ENCODE results near the gene CD72.
"Not testable (repeated sequence)": the region's sequence is repeated elsewhere in the genome, so short reads cannot be mapped to it uniquely, and the experiment has no call there.

CD72 gene

DNA sequence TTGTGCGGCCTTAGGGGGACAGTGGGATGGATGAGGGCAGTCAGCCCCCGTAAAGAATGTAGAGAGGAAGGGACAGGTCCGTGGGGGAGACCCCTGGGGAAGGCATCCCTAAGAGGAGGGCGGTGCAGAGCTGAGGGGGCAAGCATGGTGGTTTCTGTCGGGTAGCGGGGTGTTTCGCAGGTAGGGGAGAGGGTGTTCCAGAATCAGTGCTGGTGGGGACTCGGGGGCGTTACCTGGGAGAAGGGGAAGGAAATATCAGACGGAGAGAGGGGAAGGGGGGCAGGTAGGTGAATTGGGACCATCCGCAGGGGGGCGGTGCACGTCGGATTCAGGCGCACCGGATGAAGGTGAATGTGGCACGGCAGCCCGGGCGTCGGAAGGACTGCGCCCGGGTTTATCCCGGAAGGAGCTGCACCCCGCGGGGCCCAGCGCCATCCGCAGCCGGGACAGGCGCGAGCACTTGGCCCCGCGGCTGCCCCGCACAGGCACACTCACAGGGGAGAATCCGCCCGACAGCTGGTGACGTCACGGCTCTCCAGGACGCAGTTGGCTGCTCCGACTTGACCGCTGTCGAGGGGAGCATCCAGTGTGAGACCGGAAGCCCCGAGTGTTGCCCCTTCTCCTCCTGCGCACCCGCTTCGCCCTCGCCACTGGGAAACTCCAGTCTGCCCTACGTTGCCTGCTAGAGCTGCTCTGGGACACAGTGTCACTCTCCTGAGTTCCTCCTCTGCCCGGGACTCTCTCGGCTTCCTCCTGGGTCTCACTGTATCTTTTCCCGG is 1.3 kb downstream of the CD72 start:
- DNase-seq (ENCODE audit: low spot score) = peak; percentile 86

DNA sequence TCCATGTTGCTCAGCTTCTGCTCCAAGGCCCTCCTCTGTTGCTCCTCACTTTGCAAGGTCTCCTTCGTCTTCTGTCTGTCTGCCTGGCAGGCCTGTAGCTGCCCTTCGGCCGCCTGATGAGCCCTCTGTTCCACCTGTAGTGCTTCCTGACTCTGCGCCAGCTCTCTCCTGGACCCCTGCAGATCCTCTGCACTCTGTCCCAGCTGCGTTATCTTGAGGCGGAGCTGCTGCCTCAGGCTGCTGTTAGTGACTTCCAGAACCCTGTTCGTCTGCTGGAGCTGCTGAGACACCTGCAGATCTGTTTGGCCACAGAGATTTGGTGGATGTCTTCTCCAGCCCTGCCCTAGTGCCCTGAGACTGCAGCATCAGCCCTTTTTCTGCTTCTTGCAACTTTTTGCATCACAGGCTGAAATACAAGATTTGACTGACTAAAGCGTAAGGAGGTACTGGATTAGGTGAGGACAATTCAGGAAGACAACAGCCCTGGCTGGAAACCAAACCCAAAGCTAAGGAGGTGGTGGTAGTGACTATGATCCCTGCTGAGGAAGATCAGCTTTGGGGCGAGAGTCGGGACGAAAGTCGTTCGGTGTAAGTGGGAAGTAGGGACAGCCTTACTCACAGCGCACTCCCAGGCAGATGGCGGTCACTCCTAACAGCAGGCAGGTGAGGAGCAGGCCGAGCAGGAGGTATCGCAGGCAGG is 2.1 kb downstream of the CD72 start:
- DNase-seq (ENCODE audit: low spot score) = no peak

DNA sequence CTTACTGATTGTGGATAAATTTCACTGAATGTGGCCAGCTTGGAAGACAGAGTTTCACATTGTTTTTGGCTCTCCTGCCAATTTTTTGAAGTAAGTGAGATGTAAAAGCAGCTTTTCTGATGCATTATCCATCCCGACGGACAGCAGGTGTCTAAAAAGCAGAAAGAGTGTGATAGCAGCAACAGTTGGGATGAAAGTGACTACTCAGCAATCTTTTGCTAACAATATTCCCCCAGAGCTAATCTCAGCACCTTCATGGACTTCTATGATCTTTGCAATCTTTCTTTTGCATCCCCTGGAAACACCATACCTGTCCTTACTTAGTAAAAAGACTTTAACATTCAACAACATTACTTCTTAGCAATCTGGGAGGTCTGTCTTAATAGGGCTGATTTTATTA is 5.4 kb downstream of the CD72 start:
- no peak for DNase-seq (ENCODE audit: low spot score)

DNA sequence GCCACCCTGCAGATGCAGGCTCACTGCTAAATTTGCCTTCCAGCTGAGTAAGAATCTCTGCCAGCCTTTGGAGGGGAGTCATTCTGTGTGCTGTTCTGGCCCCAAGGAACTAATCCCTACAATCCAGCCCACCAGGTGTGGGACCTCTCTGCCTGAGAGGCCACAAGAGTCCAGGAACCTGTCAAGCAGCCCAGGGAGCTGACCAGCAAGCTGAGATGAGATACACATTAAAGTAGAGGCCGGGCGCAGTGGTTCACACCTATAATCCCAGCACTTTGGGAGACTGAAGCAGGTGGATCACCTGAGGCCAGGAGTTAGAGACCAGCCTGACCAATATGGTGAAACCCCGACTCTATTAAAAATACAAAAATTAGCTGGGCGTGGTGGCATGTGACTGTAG is 6.1 kb downstream of the CD72 start:
- not testable (repeated sequence) for DNase-seq (ENCODE audit: low spot score)

DNA sequence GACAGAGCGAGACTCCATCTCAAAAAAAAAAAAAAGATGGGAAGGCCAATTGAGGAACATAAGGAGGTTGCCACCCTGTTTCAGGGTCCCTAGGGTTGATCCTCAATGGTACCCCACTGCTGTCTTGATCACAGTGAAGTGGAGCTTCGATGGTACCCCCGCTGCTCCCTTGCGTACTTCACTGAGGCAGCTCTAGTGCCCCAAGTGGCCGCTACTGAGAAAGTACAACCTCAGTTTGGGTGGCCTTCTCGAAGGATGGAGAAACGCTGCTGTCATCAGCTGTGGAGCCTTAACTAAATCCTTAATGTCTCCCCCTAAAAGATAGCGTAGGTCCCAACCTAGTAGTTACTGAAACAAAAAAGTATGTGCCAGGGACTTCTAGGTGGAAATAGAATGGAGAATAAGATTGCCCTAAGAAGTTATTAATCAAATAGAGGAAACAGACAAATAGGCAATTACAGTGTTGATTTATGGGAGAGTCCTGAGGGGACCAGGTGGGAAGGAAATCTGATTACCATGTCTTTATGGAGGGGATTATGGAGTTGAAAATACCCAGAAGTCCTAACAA is 6.9 kb downstream of the CD72 start:
- peak; percentile 75 for DNase-seq (ENCODE audit: low spot score)

DNA sequence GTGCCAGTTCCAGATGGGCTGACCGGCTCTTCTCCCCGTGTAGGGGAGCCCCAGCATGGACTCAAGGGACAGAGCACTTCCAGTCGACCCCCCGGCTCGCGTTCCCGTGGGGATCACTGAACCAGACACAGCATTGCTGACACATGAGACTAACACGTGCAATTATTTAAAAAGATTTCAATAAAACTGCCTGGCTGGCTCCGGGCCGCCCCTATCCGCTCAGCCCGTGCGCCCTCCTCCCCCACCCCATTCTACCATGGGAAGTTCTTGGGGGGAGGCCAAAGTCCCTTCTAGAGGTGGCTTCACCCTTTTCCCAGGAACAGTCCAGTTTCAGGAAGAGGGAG is 8.4 kb downstream of the CD72 start:
- no peak for DNase-seq (ENCODE audit: low spot score)

DNA sequence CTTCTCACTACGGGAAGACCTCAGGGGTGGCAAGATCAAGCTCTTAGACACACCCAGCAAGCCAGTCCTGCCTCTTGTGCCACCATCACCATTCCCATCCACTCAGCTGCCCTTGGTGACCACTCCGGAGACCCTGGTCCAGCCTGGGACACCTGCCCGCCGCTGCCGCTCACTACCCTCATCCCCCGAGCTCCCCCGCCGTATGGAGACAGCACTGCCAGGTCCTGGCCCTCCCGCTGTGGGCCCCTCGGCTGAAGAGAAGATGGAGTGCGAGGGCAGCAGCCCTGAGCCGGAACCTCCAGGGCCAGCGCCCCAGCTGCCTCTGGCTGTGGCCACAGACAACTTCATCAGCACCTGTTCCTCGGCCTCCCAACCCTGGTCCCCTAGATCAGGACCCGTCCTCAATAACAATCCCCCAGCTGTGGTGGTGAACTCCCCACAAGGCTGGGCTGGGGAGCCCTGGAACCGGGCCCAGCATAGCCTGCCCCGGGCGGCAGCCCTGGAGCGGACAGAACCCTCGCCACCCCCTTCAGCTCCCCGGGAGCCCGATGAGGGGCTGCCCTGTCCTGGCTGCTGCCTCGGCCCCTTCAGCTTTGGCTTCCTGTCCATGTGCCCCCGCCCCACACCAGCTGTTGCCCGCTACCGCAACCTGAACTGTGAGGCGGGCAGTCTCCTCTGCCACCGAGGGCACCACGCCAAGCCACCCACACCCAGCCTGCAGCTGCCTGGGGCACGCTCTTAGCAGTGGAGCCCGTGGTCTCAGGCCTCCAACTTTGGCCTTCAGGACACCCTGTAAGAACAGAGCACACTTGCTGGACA is 9.0 kb downstream of the CD72 start:
- DNase-seq (ENCODE audit: low spot score) = no peak

DNA sequence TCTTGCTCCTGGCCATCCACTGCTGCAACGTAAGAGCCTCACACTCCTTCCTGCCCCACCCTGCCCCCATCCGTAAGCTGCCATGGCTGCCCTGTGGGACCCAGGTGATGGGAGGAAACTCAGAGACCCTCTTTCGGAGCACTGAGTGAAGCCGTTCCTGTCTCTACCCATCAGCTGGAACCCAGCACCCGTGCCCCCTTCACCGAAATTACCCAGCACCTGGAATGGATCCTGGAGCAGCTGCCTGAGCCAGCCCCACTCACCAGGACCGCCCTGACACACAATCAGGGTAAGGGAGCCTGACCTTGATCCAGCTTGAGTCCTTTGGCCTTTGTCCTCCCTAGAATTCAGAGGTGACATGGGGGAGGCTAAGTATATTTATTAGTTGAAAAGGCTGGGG is 10.0 kb downstream of the CD72 start:
- DNase-seq (ENCODE audit: low spot score) = no peak

DNA sequence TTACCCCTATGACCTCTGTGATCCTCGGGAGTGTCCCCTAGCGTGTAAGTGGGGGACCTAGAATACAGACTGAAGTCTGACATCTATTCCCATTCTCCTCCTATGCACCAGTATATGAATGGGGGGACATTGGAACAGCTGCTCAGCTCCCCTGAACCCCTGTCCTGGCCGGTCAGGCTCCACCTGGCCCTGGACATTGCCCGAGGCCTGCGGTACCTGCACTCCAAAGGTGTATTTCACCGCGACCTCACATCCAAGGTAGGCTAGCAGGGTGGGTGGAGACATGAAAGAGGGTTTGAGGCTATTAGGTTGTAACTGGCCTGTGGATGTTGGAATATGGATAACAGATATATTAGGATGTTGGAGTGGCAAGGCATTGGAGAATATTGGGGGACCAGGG is 11.5 kb downstream of the CD72 start:
- no peak for DNase-seq (ENCODE audit: low spot score)

DNA sequence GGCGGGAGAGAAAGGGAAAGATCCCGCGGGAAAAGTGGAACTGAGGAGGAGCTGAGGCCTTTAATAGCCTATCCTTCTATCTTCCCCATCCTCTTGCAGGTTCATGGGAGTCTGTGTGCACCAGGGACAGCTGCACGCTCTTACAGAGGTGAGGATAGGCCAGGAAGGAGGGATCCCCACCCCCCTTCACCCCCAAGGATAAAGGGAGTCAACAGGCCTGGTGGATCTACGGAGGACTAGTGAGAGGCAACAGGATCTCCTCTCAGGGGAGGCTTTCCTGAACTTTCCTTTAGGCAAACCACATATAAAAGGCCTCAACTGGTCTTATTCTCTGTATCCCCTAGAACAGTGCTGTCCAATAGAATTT is 12.1 kb downstream of the CD72 start:
- DNase-seq (ENCODE audit: low spot score) = no peak

DNA sequence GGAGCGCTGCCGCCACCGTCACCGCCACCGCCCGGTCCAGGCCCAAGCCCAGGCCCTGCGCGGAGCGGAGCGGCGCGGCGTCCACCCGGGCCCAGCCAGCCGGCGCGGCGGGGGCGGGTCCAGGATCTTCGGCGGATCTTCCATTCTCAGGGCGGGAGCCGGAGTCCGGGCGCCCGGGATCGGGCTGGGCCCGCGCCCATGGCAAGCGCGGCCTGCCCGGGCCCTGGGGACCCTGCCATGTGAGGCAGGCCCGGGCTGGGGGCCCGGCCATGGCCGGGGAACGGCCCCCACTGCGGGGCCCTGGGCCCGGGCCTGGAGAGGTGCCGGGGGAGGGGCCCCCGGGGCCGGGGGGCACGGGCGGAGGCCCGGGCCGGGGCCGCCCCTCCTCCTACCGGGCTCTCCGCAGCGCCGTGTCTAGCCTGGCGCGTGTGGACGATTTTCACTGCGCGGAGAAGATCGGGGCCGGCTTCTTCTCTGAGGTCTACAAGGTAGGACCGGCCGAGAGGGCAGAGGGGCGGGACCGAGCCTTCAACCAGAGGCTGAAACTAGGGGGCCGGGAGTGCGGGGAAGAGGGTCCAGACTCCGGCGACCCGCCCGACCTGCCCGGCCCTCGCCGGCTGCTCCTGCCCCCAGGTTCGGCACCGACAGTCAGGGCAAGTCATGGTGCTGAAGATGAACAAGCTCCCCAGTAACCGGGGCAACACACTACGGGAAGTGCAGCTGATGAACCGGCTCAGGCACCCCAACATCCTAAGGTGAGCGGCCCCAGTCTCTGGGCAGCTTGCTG is 12.7 kb downstream of the CD72 start:
- DNase-seq (ENCODE audit: low spot score) = peak; percentile 22

DNA sequence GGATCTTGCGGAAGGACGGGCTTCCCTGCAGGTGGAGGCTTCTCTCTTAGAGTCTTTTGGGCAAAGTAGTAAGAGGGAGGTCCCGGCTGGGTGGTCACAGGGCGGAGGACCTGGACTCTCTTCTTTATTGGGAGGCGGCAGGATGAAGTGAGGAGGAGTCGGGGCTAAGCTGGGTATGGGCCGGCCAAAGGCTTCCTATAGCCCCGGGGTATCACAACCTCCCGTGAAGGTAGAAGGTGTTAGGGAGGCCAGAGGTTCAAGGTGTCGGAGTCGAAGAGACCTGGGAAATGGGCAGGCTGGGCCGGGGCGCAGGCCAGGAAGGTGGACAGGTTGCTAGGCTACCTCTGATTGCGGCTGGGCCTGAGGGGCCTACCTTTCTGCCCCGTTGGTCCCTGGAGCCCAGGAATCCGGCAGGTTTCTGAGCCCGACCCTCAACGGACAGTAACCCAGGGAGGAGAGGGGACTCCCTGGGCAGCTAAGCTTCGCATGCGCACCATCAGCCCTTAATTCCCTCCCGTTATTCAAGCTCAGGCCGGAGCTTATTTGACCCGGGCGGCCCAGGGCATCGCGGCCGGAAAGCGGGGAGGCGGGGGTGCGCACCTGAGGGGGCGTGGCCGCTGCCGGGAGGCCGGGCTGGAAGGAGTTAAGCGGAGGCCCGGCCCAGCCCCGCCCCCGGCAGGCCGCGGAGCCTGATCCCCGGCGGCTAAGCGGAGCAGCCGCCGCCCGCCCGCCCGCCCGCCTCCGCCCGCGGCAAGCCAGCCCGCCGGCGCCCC is 13.4 kb downstream of the CD72 start, which contains the start of gene TESK1:
Gene TESK1 (plus strand): TSS at position 685 of the 773 bp plus-strand sequence. CDS start 358 bp downstream, outside the sequence.
- DNase-seq (ENCODE audit: low spot score) = peak; percentile 90

DNA sequence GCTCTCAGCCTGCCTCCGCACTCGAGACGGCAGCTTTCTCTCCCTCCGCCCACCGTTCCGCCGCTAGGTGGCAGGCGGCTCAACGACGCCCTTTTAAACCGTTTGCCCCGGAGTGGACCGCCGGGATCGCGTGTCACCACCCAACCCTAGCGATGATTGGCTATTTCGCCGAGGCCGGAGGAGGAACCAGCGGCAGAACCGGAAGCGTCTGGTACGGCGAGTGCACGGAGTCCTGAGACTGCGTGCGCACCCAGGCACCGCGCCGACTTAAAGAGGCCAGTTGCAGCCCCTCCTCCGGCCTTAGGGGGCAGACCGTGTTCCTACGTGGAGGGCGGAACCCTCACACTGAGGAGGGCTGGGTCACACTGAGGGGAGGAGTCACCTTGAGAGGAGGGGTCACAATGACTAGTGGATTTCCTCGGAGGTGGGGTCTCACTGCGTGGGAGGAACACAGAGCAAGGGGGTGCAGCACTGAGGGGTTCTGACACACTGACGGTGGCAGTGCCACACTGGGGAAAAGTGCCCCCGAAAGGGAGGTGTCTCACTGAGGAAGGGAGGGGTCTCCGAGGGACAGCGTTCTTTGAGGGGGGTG is 14.1 kb downstream of the CD72 start:
- DNase-seq (ENCODE audit: low spot score) = peak; percentile 99

DNA sequence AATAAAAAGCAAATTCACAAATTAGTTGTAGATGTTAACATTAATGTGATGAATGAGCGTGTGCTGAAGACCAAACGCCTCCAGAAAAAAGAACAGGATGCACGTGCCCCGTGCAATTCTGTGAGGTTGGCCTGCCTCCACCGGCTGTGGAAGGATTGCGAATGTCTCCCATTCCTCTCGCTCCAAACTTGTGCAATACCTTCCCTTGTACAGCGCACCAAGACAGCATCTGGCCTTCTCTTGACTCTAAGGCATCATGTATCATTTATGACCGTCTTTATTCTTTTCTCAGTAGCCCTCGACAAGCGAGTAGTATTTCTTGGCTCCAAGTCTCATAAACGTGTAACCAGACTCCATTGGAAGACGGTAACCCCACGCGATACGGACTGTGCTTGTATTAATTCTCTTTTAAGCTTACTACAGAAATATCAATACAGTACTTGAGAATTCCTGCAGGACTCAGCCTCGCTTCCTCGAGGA is 14.7 kb downstream of the CD72 start:
- DNase-seq (ENCODE audit: low spot score) = peak; percentile 83

DNA sequence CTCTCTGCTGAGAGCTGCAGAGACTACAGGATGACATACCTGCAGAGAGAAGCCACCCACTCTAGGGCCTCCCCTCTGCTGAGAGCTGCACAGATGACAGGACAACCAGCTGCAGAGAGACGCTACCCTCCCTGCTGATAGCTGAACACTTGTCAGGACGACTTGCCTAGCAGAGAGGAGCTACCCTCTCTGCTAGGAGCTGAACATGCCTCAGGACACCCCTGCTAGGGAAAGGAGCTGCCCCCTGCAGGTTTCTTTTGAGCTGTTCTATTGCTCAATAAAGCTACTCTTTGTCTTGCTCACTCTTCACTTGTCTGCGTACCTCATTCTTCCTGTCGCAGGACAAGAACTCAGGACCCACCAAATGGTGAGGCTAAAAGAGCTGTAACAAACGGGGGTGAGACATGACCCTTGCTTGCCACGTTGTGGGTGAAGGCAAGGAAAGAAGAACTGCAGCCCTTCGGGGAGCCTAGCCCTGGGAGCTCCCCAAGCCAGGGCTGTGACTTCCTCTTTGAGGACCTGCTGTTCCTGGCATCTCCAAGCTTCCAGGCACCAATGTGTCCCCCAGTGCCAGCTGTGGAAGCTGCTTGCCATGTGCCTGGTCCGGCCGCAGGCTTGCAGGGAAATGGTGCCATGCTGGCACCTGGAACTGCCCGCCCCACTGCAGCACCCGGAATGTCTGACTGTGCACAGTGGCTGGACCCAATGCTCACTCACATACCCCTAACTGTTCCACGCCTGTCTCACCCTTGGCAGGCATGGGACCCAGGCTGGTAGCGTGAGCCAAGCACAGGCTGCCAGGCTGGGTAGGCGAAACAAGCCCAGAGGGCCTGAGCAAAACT is 18.2 kb downstream of the CD72 start:
- DNase-seq (ENCODE audit: low spot score) = no peak

DNA sequence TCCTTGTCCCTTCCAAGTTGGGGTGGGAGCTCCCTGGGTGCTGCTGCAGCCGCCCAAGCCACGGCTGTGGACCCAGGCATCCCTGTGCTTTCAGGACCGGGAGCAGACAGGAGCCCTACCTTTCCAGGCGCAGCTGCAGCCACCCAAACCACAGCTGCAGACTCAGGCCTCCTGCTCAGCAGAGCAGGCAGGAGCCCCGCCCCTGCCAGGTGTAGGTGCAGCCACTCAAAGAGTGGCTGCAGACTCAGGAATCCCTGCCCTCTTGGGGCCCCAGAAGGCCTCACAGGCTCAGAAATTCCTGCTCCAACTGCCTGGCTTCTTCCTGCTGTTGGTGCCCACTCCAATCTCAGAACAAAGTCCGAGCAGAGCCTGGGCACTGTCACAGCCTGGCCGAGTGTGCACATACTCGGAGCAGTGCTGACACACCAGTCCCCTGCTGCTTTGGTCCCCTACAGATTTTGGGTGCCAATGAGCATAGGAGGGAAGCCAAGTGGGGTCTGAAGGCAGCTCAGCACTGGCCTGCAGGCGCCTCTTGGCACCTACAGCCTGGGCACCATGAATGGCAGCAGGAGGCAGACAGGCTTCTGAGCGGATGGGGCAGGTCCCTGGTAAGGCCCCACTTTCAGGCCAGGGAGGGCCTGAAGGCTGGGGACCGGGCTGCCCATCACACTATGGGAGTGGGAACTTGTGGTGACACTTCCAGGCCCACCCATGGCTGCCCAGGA is 19.2 kb downstream of the CD72 start:
- DNase-seq (ENCODE audit: low spot score) = no peak

DNA sequence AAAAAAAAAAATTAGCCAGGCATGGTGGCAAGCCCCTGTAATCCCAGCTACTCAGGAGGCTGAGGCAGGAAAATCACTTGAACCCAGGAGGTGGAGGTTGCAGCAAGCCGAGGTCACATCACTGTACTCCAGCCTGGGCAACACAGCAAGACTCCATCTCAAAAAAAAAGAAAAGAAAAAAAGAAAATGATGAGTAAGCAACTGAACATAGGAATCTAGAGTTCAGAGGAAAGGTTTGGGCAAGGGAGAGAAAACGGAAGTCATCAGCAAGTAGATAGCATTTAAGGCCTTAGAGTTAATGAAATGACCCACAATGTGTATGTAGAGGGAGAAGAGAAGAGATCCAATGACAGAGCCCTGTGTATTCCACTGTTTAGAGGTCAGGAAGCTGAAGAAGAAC is 21.3 kb downstream of the CD72 start:
- DNase-seq (ENCODE audit: low spot score) = not testable (repeated sequence)

DNA sequence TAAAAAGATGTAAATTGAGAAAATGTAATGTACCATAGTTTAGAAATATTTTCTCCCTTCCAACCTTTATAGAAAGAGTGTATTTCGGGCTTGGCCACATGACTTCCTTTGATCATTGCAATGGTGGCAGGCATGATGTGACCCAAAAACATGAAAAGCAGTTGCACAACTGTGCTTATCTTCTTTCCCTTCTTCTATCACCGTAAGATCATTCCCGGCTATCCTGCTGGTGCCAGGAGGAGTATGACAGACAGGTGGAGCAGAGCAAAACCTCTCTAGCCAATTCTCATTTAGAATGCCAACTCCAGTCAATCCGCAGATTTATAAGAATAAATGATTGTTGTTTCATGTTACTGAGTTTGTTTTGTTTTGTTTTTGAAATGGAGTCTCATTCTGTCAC is 23.7 kb downstream of the CD72 start:
- no peak for DNase-seq (ENCODE audit: low spot score)

DNA sequence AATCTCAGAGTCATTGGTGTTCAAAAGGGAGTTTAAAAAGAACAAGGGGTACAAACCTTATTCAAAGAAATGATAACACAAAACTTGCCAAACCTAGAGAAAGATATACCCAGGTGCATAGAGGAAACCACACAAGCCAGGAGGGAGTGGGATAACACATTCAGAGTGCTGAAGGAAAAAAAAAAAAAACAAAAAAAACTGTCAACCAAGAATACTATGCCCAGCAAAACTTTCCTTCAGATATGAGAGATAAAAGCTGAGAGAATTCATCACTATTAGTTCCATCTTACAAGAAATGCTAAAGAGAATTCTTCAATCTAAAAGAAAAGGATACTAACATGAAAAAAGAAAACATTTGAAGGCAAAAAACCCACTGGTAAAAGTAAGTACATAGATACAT is 24.6 kb downstream of the CD72 start:
- no peak for DNase-seq (ENCODE audit: low spot score)
